H1 (cell line): Measurements from ENCODE around the gene CASD1.

Source experiments
- CEBPB ChIP-seq: IDR thresholded peaks from 2 replicates; pipeline ENCODE4 v1.6.1; 2012; ENCODE audit warnings: low read depth, low read length
- CTCF ChIP-seq, 3 experiments: IDR thresholded peaks; 1 replicate in 2 of 3; 2 replicates in 1 of 3; pipeline versions ENCODE4 v1.5.1 to v1.6.1; 2011; ENCODE audit warnings: low read length in 3 of 3, mild to moderate bottlenecking in 3 of 3, inconsistent platforms in 2 of 3, low read depth in 1 of 3, moderate library complexity in 1 of 3; ENCODE audit not compliant: insufficient read depth in 1 of 3; ENCODE audit errors: control extremely low read depth in 1 of 3
- EZH2 ChIP-seq: fragments of 200-600 bp; sonication (generic); IDR thresholded peaks from 2 replicates; pipeline ENCODE4 v1.7.1; 2012; ENCODE audit warnings: low read depth, mild to moderate bottlenecking, moderate library complexity, low read length, inconsistent platforms; ENCODE audit not compliant: severe bottlenecking
- GABPA ChIP-seq: IDR thresholded peaks from 2 replicates; pipeline ENCODE4 v1.6.1; 2011; ENCODE audit warnings: mild to moderate bottlenecking, low read length, moderate library complexity, borderline replicate concordance; ENCODE audit not compliant: insufficient read depth
- POLR2AphosphoS5 ChIP-seq: IDR thresholded peaks from 2 replicates; pipeline ENCODE4 v1.6.1; 2011; ENCODE audit warnings: low read depth, low read length
- RAD21 ChIP-seq, 2 experiments: IDR thresholded peaks in 1 of 2; conservative IDR thresholded peaks in 1 of 2; 2 replicates each; pipeline ENCODE4 v1.6.1; 2011; ENCODE audit warnings: low read depth in 2 of 2, low read length in 2 of 2, improper control_type of control experiment in 1 of 2, inconsistent platforms in 1 of 2, mild to moderate bottlenecking in 1 of 2, moderate library complexity in 1 of 2
- RFX5 ChIP-seq: IDR thresholded peaks from 2 replicates; pipeline ENCODE4 v1.6.1; 2011; ENCODE audit warnings: low read depth, low read length, improper control_type of control experiment, borderline replicate concordance
- TF ChIP-seq, protein P1 (sequence below): IDR thresholded peaks from 2 replicates; pipeline ENCODE4 v1.6.1; 2012; ENCODE audit warnings: inconsistent platforms

- TF ChIP-seq EZH2 (no peak), CTCF (IDR thresholded peaks at IDR 0.05; ENCODE audit: control extremely low read depth in 1 of 3, insufficient read depth in 1 of 3, low read depth in 1 of 3, low read length in 3 of 3) (no peak), POLR2AphosphoS5 (no peak), CEBPB (no peak), RAD21 (IDR thresholded peaks at IDR 0.05 in 1 of 2, conservative IDR thresholded peaks at IDR 0.05 in 1 of 2; ENCODE audit: low read depth in 2 of 2, low read length in 2 of 2) (no peak), RFX5 (no peak), GABPA (no peak)
- TF ChIP-seq, protein P1, sequence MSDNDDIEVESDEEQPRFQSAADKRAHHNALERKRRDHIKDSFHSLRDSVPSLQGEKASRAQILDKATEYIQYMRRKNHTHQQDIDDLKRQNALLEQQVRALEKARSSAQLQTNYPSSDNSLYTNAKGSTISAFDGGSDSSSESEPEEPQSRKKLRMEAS, result no peak
Observed at GRCh38 chr7:94584113-94584512, 74.5 kb downstream of the CASD1 start.
